IMR-90 (cell line): Measurements from ENCODE around the gene PDE4C. TPM values are rescaled to one million over a fixed set of nuclear protein-coding genes. Genes with fewer than 3 reads are reported as not detected.

Experiments used
- ATAC-seq: fragments of 200-7000 bp; cut with Tn5 transposase; 2 replicates; pipeline ENCODE4 v1.9.1; 2020; ENCODE audit warnings: low read depth, mild to moderate bottlenecking, moderate library complexity
- BruUV-seq: library from RNA; stranded (reverse); fragments of 400-500 nt; replicated peaks from 2 replicates; lab custom pipeline; 2021; lab: Mats Ljungman, UMichigan
- CTCF ChIA-PET: fragments of 300-600 bp; formaldehyde crosslinking; extraction: SDS; loops from one replicate; lab custom pipeline; 2021; ENCODE audit warnings: antibody characterized with exemption; lab: Yijun Ruan, JAX
- POLR2A ChIA-PET: fragments of 300-600 bp; sonication (Branson Sonifier 250); formaldehyde crosslinking; loops from one replicate; lab custom pipeline; 2022; ENCODE audit warnings: antibody characterized with exemption; ENCODE audit not compliant: unreplicated experiment; lab: Charles Lee
- DNase-seq: peaks from one replicate; pipeline ENCODE4 v3.0.0; 2013
- H2AFZ ChIP-seq: replicated peaks from 2 replicates; pipeline ENCODE3; 2013; ENCODE audit warnings: low read length, mild to moderate bottlenecking; ENCODE audit not compliant: poor library complexity
- H2AK5ac ChIP-seq: 2 replicates; pipeline ENCODE4 v1.6.1; 2013; ENCODE audit warnings: low read depth, low read length, inconsistent platforms
- H2AK9ac ChIP-seq: replicated peaks from 2 replicates; pipeline ENCODE3; 2013; ENCODE audit warnings: mild to moderate bottlenecking, low read depth, low read length, moderate library complexity; ENCODE audit not compliant: poor library complexity
- H2BK120ac ChIP-seq: 2 replicates; pipeline ENCODE4 v1.6.1; 2013; ENCODE audit warnings: low read depth, low read length, inconsistent platforms
- H2BK15ac ChIP-seq: 3 replicates; pipeline ENCODE4 v1.6.1; 2013; ENCODE audit warnings: low read depth, low read length, inconsistent platforms
- H2BK20ac ChIP-seq: 2 replicates; pipeline ENCODE4 v1.6.1; 2013; ENCODE audit warnings: low read depth, mild to moderate bottlenecking, inconsistent platforms, low read length, moderate library complexity
- H2BK5ac ChIP-seq: 2 replicates; pipeline ENCODE4 v1.6.1; 2013; ENCODE audit warnings: mild to moderate bottlenecking, low read depth, low read length, inconsistent platforms; ENCODE audit not compliant: poor library complexity, severe bottlenecking
- H3K14ac ChIP-seq: replicated peaks from 2 replicates; pipeline ENCODE4 v1.6.1; 2013; ENCODE audit warnings: low read depth, low read length, inconsistent platforms
- H3K18ac ChIP-seq: 2 replicates; pipeline ENCODE4 v1.6.1; 2013; ENCODE audit warnings: low read depth, low read length, control low read depth
- H3K23ac ChIP-seq: 2 replicates; pipeline ENCODE4 v1.6.1; 2013; ENCODE audit warnings: low read depth, low read length, inconsistent platforms
- H3K27ac ChIP-seq: 2 replicates; pipeline ENCODE4 v1.5.1; 2013; ENCODE audit warnings: mild to moderate bottlenecking, control low read depth, low read length; ENCODE audit not compliant: insufficient read depth
- H3K27me3 ChIP-seq: 2 replicates; pipeline ENCODE4 v1.6.1; 2013; ENCODE audit warnings: low read length; ENCODE audit not compliant: control insufficient read depth, insufficient read depth
- H3K36me3 ChIP-seq: 2 replicates; pipeline ENCODE4 v1.6.1; 2013; ENCODE audit warnings: low read length, mixed read lengths; ENCODE audit not compliant: control insufficient read depth, insufficient read depth
- H3K4ac ChIP-seq: 2 replicates; pipeline ENCODE4 v1.6.1; 2013; ENCODE audit warnings: low read depth, low read length, inconsistent platforms
- H3K4me1 ChIP-seq: 2 replicates; pipeline ENCODE4 v1.6.1; 2013; ENCODE audit warnings: low read length, mixed read lengths; ENCODE audit not compliant: control insufficient read depth, insufficient read depth
- H3K4me2 ChIP-seq: 2 replicates; pipeline ENCODE4 v1.6.1; 2013; ENCODE audit warnings: low read depth, mild to moderate bottlenecking, control low read depth, low read length, moderate library complexity
- H3K4me3 ChIP-seq: 2 replicates; pipeline ENCODE4 v1.5.1; 2013; ENCODE audit warnings: low read depth, mild to moderate bottlenecking, control low read depth, low read length, moderate library complexity; ENCODE audit not compliant: insufficient read depth
- H3K56ac ChIP-seq: 2 replicates; pipeline ENCODE4 v1.6.1; 2013; ENCODE audit warnings: low read length, inconsistent platforms; ENCODE audit not compliant: insufficient read depth; ENCODE audit errors: extremely low read depth
- H3K79me1 ChIP-seq, 2 experiments: 2 replicates each; pipeline ENCODE4 v1.6.1; 2013; ENCODE audit warnings: low read length in 2 of 2, inconsistent platforms in 1 of 2, low read depth in 1 of 2
- H3K9ac ChIP-seq: 2 replicates; pipeline ENCODE4 v1.6.1; 2013; ENCODE audit warnings: low read depth, low read length, control low read depth
- H3K9me1 ChIP-seq: 2 replicates; pipeline ENCODE4 v1.6.1; 2013; ENCODE audit warnings: low read length, inconsistent platforms; ENCODE audit not compliant: insufficient read depth
- H3K9me3 ChIP-seq: 2 replicates; pipeline ENCODE4 v1.6.1; 2013; ENCODE audit warnings: low read length; ENCODE audit not compliant: control insufficient read depth, insufficient read depth
- H4K20me1 ChIP-seq: 2 replicates; pipeline ENCODE4 v1.6.1; 2013; ENCODE audit warnings: low read length, inconsistent platforms; ENCODE audit not compliant: insufficient read depth
- H4K5ac ChIP-seq: 2 replicates; pipeline ENCODE4 v1.6.1; 2013; ENCODE audit warnings: mild to moderate bottlenecking, low read depth, low read length, control low read depth
- H4K8ac ChIP-seq, 2 experiments: 2 replicates each; pipeline ENCODE4 v1.6.1; 2013; ENCODE audit warnings: low read depth in 2 of 2, low read length in 2 of 2, control low read depth in 1 of 2, inconsistent platforms in 1 of 2
- H4K91ac ChIP-seq: 2 replicates; pipeline ENCODE4 v1.6.1; 2013; ENCODE audit warnings: low read depth, low read length, inconsistent platforms; ENCODE audit not compliant: insufficient read depth
- CHD1 ChIP-seq: IDR thresholded peaks from 2 replicates; pipeline ENCODE4 v1.6.1; 2012; ENCODE audit warnings: low read depth, low read length, improper control_type of control experiment
- MAFK ChIP-seq: IDR thresholded peaks from 2 replicates; pipeline ENCODE4 v1.6.1; 2012; ENCODE audit warnings: low read depth, low read length, improper control_type of control experiment
- MXI1 ChIP-seq: IDR thresholded peaks from 2 replicates; pipeline ENCODE4 v1.6.1; 2012; ENCODE audit warnings: low read depth, mild to moderate bottlenecking, low read length, moderate library complexity, borderline replicate concordance
- POLR2A ChIP-seq: IDR thresholded peaks from 2 replicates; pipeline ENCODE4 v1.6.1; 2012; ENCODE audit warnings: mild to moderate bottlenecking, low read depth, low read length
- RAD21 ChIP-seq: IDR thresholded peaks from 2 replicates; pipeline ENCODE4 v1.6.1; 2012; ENCODE audit warnings: low read length, improper control_type of control experiment
- RCOR1 ChIP-seq: IDR thresholded peaks from 2 replicates; pipeline ENCODE4 v1.6.1; 2012; ENCODE audit warnings: mild to moderate bottlenecking, low read length, improper control_type of control experiment; ENCODE audit not compliant: insufficient replicate concordance
- RFX5 ChIP-seq: IDR thresholded peaks from 2 replicates; pipeline ENCODE4 v1.8.0; 2012; ENCODE audit warnings: low read depth, mild to moderate bottlenecking, low read length, moderate library complexity
- USF2 ChIP-seq: fragments of 150-350 bp; IDR thresholded peaks from 2 replicates; pipeline ENCODE4 v1.6.1; 2017; ENCODE audit warnings: mild to moderate bottlenecking, antibody characterized with exemption, low read length, low read depth
- whole genome bisulfite sequencing, 2 experiments: methylation state at CpG; one replicate each; pipeline versions ENCODE4 v1.1.5 to v1.1.7; 2013; ENCODE audit warnings: missing lambda C conversion rate in 2 of 2; ENCODE audit not compliant: insufficient read length in 1 of 2; ENCODE audit errors: extremely low coverage in 2 of 2; 5-methylcytosine and 5-hydroxymethylcytosine counted together
- dilution Hi-C: fragments of 300-500 bp; cut with HindIII; formaldehyde crosslinking; loops from one replicate; pipeline ENCODE4 v1.14.3; 2018; ENCODE audit warnings: low sequenced_read_pairs; ENCODE audit not compliant: unreplicated experiment
- in situ Hi-C: fragments of 300-500 bp; cut with MboI; formaldehyde crosslinking; loops from 3 replicates; pipeline ENCODE4 v1.14.3; 2019; ENCODE audit warnings: low sequenced_read_pairs, inconsistent platforms, mixed read lengths
- intact Hi-C: fragments of 100-400 bp; cut with micrococcal nuclease; formaldehyde crosslinking; loops from 2 replicates; pipeline ENCODE4 v1.10.0; 2022
- polyA plus RNA-seq, 3 experiments: library from polyadenylated mRNA; depleted of rRNA; stranded (reverse); fragments of >200 nt; gene quantifications; 2 replicates each; pipeline ENCODE4 v1.2.3, GENCODE V29; 2012; ENCODE audit warnings: low replicate concordance in 1 of 3
- total RNA-seq: library from RNA; depleted of rRNA; stranded (reverse); fragments of >200 nt; gene quantifications from 2 replicates; pipeline ENCODE4 v1.2.3, GENCODE V29; 2012

Gene PDE4C
- total and polyA plus RNA-seq, 2 of the 4 experiments (the other 2 are of a cell fraction) = 0.18 to 0.24 TPM

DNA sequence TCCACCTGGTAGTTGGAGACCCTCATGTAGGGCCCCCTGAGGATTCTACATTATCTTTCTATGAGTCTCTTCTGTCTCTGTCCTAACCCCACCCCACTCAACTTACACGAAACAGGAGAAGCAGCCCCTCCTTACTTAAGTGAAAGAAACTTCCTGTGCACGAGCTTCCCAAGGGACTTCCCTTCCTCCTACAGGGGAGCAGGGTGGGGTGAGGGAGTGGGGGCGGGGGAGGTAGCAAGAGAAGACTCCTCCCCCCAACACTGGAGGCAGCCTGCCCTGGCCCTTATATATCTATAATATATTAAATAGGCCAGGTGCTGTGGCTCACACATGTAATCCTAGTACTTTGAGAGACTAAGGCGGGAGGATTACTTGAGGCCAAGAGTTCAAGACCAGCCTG lies 5.5 kb upstream of the PDE4C start:
- no peak overlapping the region for H3K23ac ChIP-seq
- no peak overlapping the region for H4K5ac ChIP-seq
- H3K4ac ChIP-seq = no peak overlapping the region
- intact Hi-C loops (no loop called here), dilution Hi-C loops (no loop called here), in situ Hi-C loops (no loop called here)
- no peak overlapping the region for H2AK9ac ChIP-seq
- H3K9ac ChIP-seq = no peak overlapping the region
- H4K91ac ChIP-seq = no peak overlapping the region
- H3K9me1 ChIP-seq = no peaks in the 10 kb centered on the region
- H3K56ac ChIP-seq = no peak overlapping the region
- H3K14ac ChIP-seq = no peak overlapping the region
- H2BK120ac ChIP-seq = no peak overlapping the region
- H3K27me3 ChIP-seq = peaks cover 21% of the 10 kb centered on the region; the same call in 1 of the 2 replicates
- no peak overlapping the region for H2BK5ac ChIP-seq
- H3K36me3 ChIP-seq = no peaks in the 10 kb centered on the region
- peaks cover 3% of the 10 kb centered on the region; the same call in 1 of the 2 replicates for H3K9me3 ChIP-seq
- DNase-seq (no peak), ATAC-seq (no peak)
- no peak overlapping the region for H3K4me3 ChIP-seq
- H3K4me1 ChIP-seq = no peaks in the 10 kb centered on the region
- no peak overlapping the region for H3K27ac ChIP-seq
- H3K4me2 ChIP-seq = no peak overlapping the region
- no peak overlapping the region for H3K18ac ChIP-seq
- no peak overlapping the region for H2BK20ac ChIP-seq
- peaks cover 5% of the 10 kb centered on the region; the same call in 1 of the 2 replicates for H4K20me1 ChIP-seq
- H2BK15ac ChIP-seq = no peak overlapping the region
- BruUV-seq = no TSS peak
- ChIA-PET CTCF (no interaction called here), POLR2A (no interaction called here)
- no peak overlapping the region for H4K8ac ChIP-seq
- no CpG with 5 or more reads among the region's 4 CpGs for WGBS, 2 experiments
- TF ChIP-seq MAFK (no peak), RAD21 (no peak), MXI1 (no peak), USF2 (no peak), RCOR1 (no peak), POLR2A (no peak), RFX5 (no peak), CHD1 (no peak)
- H2AFZ ChIP-seq = no peak overlapping the region
- H3K79me1 ChIP-seq = no peaks in the 10 kb centered on the region
- H2AK5ac ChIP-seq = no peak overlapping the region
